ENCODE results near the gene PLCH1. TPM values are rescaled to one million over a fixed set of nuclear protein-coding genes. Genes with fewer than 3 reads are reported as not detected.

The PLCH1 gene
- total and polyA plus RNA-seq, 2 of the 13 experiments (the other 11 are each of a cell fraction or from before 2014, with no cell fraction given), result 2.0 to 3.0 TPM

GRCh38 chr3:155714295-155714718, 30.6 kb downstream of the PLCH1 start (continued):
- TF ChIP-seq HMGXB4 (CRISPR knock-in tag; IDR thresholded peaks at IDR 0.05; ENCODE audit: borderline replicate concordance in 1 of 2, low read depth in 1 of 2) (peak in 1 of 2 experiments; percentile 27; a peak in 1 of 4 replicates), KDM5A (IDR thresholded peaks at IDR 0.05; ENCODE audit: borderline replicate concordance, low read length) (no peak), KDM6A (CRISPR knock-in tag; IDR thresholded peaks at IDR 0.05; ENCODE audit: low read depth) (no peak), ZGPAT (CRISPR knock-in tag; IDR thresholded peaks at IDR 0.05) (peak; percentile 52; the same call in 1 of the 2 replicates), ZNF704 (CRISPR knock-in tag; IDR thresholded peaks at IDR 0.05; ENCODE audit: borderline replicate concordance) (no peak), CEBPG (CRISPR knock-in tag; IDR thresholded peaks at IDR 0.05) (peak; percentile 84), ZNF772 (CRISPR knock-in tag; IDR thresholded peaks at IDR 0.05) (no peak), POLR2AphosphoS2 (IDR thresholded peaks at IDR 0.05; ENCODE audit: low read depth, low read length) (no peak), CBFB (CRISPR knock-in tag; IDR thresholded peaks at IDR 0.05) (no peak), ZNF547 (CRISPR knock-in tag; IDR thresholded peaks at IDR 0.05) (no peak), CBX2 (IDR thresholded peaks at IDR 0.05; ENCODE audit: low read depth, low read length) (no peak), CBX2 (CRISPR knock-in tag; IDR thresholded peaks at IDR 0.05; ENCODE audit: low read depth) (no peak), PBX3 (CRISPR knock-in tag; IDR thresholded peaks at IDR 0.05; ENCODE audit: borderline replicate concordance) (no peak), NFRKB (IDR thresholded peaks at IDR 0.05) (no peak), NR2F6 (IDR thresholded peaks at IDR 0.05) (peak; percentile 28; the same call in 1 of the 2 replicates), NR2F6 (CRISPR knock-in tag; IDR thresholded peaks at IDR 0.05) (peak; percentile 43; the same call in 1 of the 2 replicates), ZMYM2 (CRISPR knock-in tag; IDR thresholded peaks at IDR 0.05) (peak; percentile 40; the same call in 1 of the 2 replicates), ZFP37 (CRISPR knock-in tag; IDR thresholded peaks at IDR 0.05; ENCODE audit: borderline replicate concordance) (no peak), ZMYM3 (CRISPR knock-in tag; IDR thresholded peaks at IDR 0.05) (no peak), CENPBD1 (CRISPR knock-in tag; IDR thresholded peaks at IDR 0.05; ENCODE audit: borderline replicate concordance, low read depth) (no peak), KDM2A (CRISPR knock-in tag; IDR thresholded peaks at IDR 0.05; ENCODE audit: borderline replicate concordance, low read depth) (0 out of 2 replicates have a peak, but pooled peaks have one; percentile 24), ZBTB33 (CRISPR knock-in tag; IDR thresholded peaks at IDR 0.05) (no peak), TEAD3 (CRISPR knock-in tag; optimal IDR thresholded peaks at IDR 0.05; ENCODE audit: borderline replicate concordance) (peak; percentile 68), HNRNPH1 (optimal IDR thresholded peaks at IDR 0.05; ENCODE audit: low read depth, low read length) (no peak)

Data from HepG2 (cell line).